Measurements from ENCODE around the gene STX17.

DNA sequence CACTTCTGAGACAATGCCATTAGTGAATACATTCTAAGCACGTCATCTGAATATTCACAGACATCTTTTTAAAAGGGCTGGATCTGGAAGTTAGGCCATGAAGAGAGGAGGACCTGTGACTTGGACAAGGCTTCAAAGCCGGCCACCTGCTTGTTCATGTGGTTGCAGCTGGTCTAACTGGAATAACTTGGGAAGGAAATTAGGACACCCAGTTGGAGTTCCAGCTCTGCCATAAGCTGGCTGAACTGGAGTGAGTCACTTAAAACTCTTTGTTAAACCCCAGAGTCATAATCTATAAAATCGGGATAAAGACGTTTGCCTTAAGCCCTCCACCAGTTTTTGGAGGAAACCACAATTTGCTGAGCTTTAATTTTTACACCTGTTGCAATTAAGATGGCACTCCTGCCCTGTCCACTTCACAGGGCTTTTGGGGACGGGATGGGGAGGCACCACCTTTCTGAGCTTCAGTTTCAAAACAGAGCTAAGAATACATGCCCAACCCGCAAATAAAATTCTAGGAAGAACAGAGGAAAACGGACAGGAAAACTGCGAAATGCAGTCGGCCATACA lies 536 bp upstream of the STX17 start:
- TF ChIP-seq GATA2 (IDR thresholded peaks at IDR 0.05; ENCODE audit: low read depth, low read length), result no peak
- TF ChIP-seq GATA3 (IDR thresholded peaks at IDR 0.05; ENCODE audit: low read depth, low read length), result no peak
